ENCODE measurements around the gene NSUN2.

- TF ChIP-seq, protein P1, sequence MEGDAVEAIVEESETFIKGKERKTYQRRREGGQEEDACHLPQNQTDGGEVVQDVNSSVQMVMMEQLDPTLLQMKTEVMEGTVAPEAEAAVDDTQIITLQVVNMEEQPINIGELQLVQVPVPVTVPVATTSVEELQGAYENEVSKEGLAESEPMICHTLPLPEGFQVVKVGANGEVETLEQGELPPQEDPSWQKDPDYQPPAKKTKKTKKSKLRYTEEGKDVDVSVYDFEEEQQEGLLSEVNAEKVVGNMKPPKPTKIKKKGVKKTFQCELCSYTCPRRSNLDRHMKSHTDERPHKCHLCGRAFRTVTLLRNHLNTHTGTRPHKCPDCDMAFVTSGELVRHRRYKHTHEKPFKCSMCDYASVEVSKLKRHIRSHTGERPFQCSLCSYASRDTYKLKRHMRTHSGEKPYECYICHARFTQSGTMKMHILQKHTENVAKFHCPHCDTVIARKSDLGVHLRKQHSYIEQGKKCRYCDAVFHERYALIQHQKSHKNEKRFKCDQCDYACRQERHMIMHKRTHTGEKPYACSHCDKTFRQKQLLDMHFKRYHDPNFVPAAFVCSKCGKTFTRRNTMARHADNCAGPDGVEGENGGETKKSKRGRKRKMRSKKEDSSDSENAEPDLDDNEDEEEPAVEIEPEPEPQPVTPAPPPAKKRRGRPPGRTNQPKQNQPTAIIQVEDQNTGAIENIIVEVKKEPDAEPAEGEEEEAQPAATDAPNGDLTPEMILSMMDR (conservative IDR thresholded peaks at IDR 0.05), result no peak
- no peak for TF ChIP-seq EZH2 (IDR thresholded peaks at IDR 0.05; ENCODE audit: low read depth)
Observed at GRCh38 chr5:6644794-6645241, 12.0 kb upstream of the NSUN2 start.
